Measurements from ENCODE around the gene PTPRM. TPM values are rescaled to one million over a fixed set of nuclear protein-coding genes. Genes with fewer than 3 reads are reported as not detected.

Gene PTPRM
- total and polyA plus RNA-seq, 2 of the 8 experiments (the other 6 are each of a cell fraction or from before 2014, with no cell fraction given), result 4.1 to 7.0 TPM

- H3K27ac ChIP-seq (ENCODE audit: low read depth, low read length), result no peak overlapping the region
These were observed 752.8 kb downstream of the PTPRM start for GRCh38 chr18:8319798-8320489.

More at GRCh38 chr18:8319798-8320489, 752.8 kb downstream of the PTPRM start:
- no peak overlapping the region; the same call in 1 of the 2 replicates for H2AK5ac ChIP-seq (ENCODE audit: low read depth, low read length)
- TF ChIP-seq TBP (IDR thresholded peaks at IDR 0.05; ENCODE audit: low read depth, low read length), result no peak
- peak overlapping the region; percentile 21 for H3K4ac ChIP-seq (replicated peaks; ENCODE audit: insufficient read length, low read depth, low read length)
- DNase-seq (ENCODE audit: low read depth in 1 of 2, low spot score in 2 of 2) (no peak), FAIRE-seq (no peak)
- H4K5ac ChIP-seq (ENCODE audit: insufficient read length, low read depth, low read length), result no peak overlapping the region
- H3K23ac ChIP-seq (ENCODE audit: insufficient read length), result no peak overlapping the region
- H2AFZ ChIP-seq (ENCODE audit: low read length), result no peak overlapping the region
- no peaks in the 10 kb centered on the region for H3K9me3 ChIP-seq (ENCODE audit: insufficient read depth in 2 of 2, low read depth in 1 of 2, low read length in 1 of 2)
- no peaks in the 10 kb centered on the region for H3K79me2 ChIP-seq (ENCODE audit: control insufficient read depth in 1 of 2, insufficient read depth in 2 of 2, low read length in 2 of 2)
- H3K23me2 ChIP-seq (ENCODE audit: low read depth, low read length), result no peaks in the 10 kb centered on the region
- 87% methylated on average over 6 of the region's 6 CpGs; no CpG with 5 or more reads in 1 of the 2 experiments for WGBS, 2 experiments (ENCODE audit: extremely low coverage in 1 of 2, insufficient coverage in 1 of 2, insufficient read length in 1 of 2, insufficient replicate concordance in 2 of 2, low coverage in 1 of 2, low lambda C conversion rate in 2 of 2, missing lambda C conversion rate in 1 of 2)
- H2BK12ac ChIP-seq (ENCODE audit: low read depth, low read length), result no peak overlapping the region
- H3K4me1 ChIP-seq (replicated peaks in 1 of 4; ENCODE audit: control insufficient read depth in 3 of 4, insufficient read depth in 4 of 4, low read length in 3 of 4), result no peaks in the 10 kb centered on the region
- no peaks in the 10 kb centered on the region for H3K79me1 ChIP-seq (ENCODE audit: low read depth, low read length)
- no peaks in the 10 kb centered on the region for H3K36me3 ChIP-seq (ENCODE audit: control insufficient read depth in 2 of 4, insufficient read depth in 4 of 4, low read length in 3 of 4)
- no peaks in the 10 kb centered on the region for H3K27me3 ChIP-seq (replicated peaks in 1 of 4; ENCODE audit: control insufficient read depth in 3 of 4, extremely low read depth in 1 of 4, insufficient read depth in 3 of 4, low read length in 3 of 4)
- no peak overlapping the region for H3K14ac ChIP-seq (ENCODE audit: insufficient read length)
- no peak overlapping the region for H4K91ac ChIP-seq (replicated peaks; ENCODE audit: insufficient read length, low read length)
- H3K9ac ChIP-seq (replicated peaks in 1 of 4; ENCODE audit: extremely low read depth in 1 of 4, low read depth in 3 of 4, low read length in 3 of 4), result no peak overlapping the region
- no peak overlapping the region for H2BK15ac ChIP-seq (ENCODE audit: low read length)
- H3K4me3 ChIP-seq (ENCODE audit: extremely low read depth in 1 of 4, insufficient read depth in 2 of 4, low read depth in 3 of 4, low read length in 4 of 4), result no peak overlapping the region
- H3K18ac ChIP-seq (ENCODE audit: extremely low read depth, low read length), result no peak overlapping the region
- no peaks in the 10 kb centered on the region for H4K20me1 ChIP-seq (replicated peaks in 1 of 2; ENCODE audit: control insufficient read depth in 1 of 2, insufficient read depth in 2 of 2, low read length in 2 of 2)
- H2BK20ac ChIP-seq (ENCODE audit: low read length), result no peak overlapping the region
- H4K8ac ChIP-seq (ENCODE audit: extremely low read depth, insufficient read depth, low read length), result no peak overlapping the region
- ChIA-PET POLR2A (ENCODE audit: partially characterized antibody) (no interaction called here), CTCF (ENCODE audit: partially characterized antibody) (interaction anchor here (0.6 to 1.5 kb wide), 11 partner anchors 10 to 718 kb away, joined by 3 to 4 read pairs (median 3); no protein-coding TSS in a partner anchor)
- no peak overlapping the region for H2BK120ac ChIP-seq (replicated peaks; ENCODE audit: low read depth, low read length)
- no peak overlapping the region for H3K4me2 ChIP-seq (ENCODE audit: insufficient read depth in 1 of 2, low read depth in 2 of 2, low read length in 2 of 2)
- no peak overlapping the region for H3K56ac ChIP-seq (replicated peaks; ENCODE audit: insufficient read length, low read depth, low read length)
- H2BK5ac ChIP-seq (ENCODE audit: low read depth, low read length), result no peak overlapping the region
